Gastrocnemius medialis (tissue), 4 donors: ENCODE data around the gene CMTM6. TPM values are rescaled to one million over a fixed set of nuclear protein-coding genes. Genes with fewer than 3 reads are reported as not detected.

ENCODE experiments used
- ATAC-seq, 2 donors: fragments of 150-250 bp; one replicate each; pipeline ENCODE4 v1.9.1; 2016
- DNase-seq, 2 donors: peaks; one replicate each; pipeline ENCODE4 v3.0.0-alpha.2; 2019
- H3K27ac ChIP-seq, 4 donors: fragments of 200-600 bp; sonication (generic); 1 replicate in 1 of 4; 2 replicates in 3 of 4; pipeline ENCODE4 v1.5.1; 2016 to 2018; ENCODE audit warnings: mild to moderate bottlenecking in 2 of 4, moderate library complexity in 1 of 4
- H3K27me3 ChIP-seq, 3 donors: fragments of 200-600 bp; sonication (generic) in 2 of 3; 1 replicate in 1 of 3; 2 replicates in 2 of 3; pipeline versions ENCODE4 v1.5.1 to v1.6.0; 2016 to 2019; ENCODE audit warnings: mild to moderate bottlenecking in 1 of 3, moderate library complexity in 1 of 3
- H3K36me3 ChIP-seq, 2 donors: fragments of 200-600 bp; sonication (generic) in 1 of 2; one replicate each; pipeline ENCODE4 v1.5.1; 2017 to 2018
- H3K4me1 ChIP-seq, 2 donors: fragments of 200-600 bp; sonication (generic) in 1 of 2; one replicate each; pipeline ENCODE4 v1.5.1; 2016 to 2017; ENCODE audit warnings: mild to moderate bottlenecking in 2 of 2
- H3K4me3 ChIP-seq, 4 donors: fragments of 200-600 bp; sonication (generic) in 3 of 4; 1 replicate in 1 of 4; 2 replicates in 3 of 4; pipeline ENCODE4 v1.5.1; 2016 to 2019; ENCODE audit warnings: mild to moderate bottlenecking in 2 of 4
- H3K9me3 ChIP-seq, 3 donors: fragments of 200-600 bp; sonication (generic) in 2 of 3; 1 replicate in 1 of 3; 2 replicates in 2 of 3; pipeline ENCODE4 v1.5.1; 2016 to 2019
- CTCF ChIP-seq, 5 experiments: fragments of 450-650 bp in 3 of 5; fragments of 200-600 bp in 2 of 5; sonication (generic) in 2 of 5; IDR thresholded peaks in 4 of 5; conservative IDR thresholded peaks in 1 of 5; 1 replicate in 4 of 5; 2 replicates in 1 of 5; pipeline ENCODE4 v1.5.1; 2016 to 2019; ENCODE audit warnings: antibody characterized with exemption in 5 of 5, mild to moderate bottlenecking in 3 of 5, moderate library complexity in 3 of 5
- POLR2A ChIP-seq, 2 donors: fragments of 450-650 bp; IDR thresholded peaks; one replicate each; pipeline ENCODE4 v1.6.1; 2017; ENCODE audit warnings: antibody characterized with exemption in 2 of 2, mild to moderate bottlenecking in 2 of 2, moderate library complexity in 2 of 2
- in situ Hi-C, 4 donors: fragments of 200-750 bp; cut with MboI; loops; one replicate each; pipeline versions ENCODE4 v1.15.0 to v1.8.0; 2017; ENCODE audit warnings: low sequenced_read_pairs in 4 of 4
- intact Hi-C: fragments of 100-400 bp; cut with DNase I; formaldehyde crosslinking; loops from one replicate; pipeline ENCODE4 v1.15.1; 2023; ENCODE audit warnings: low total_unique reads
- total RNA-seq, 4 donors: library from RNA; depleted of rRNA; stranded (reverse); fragments of >200 nt; gene quantifications; one replicate each; pipeline versions ENCODE4 v1.1.0 to v1.2.3, GENCODE V29; 2016

Gene CMTM6
- total RNA-seq, 4 donors from 2014 or later: 3.7 to 8.8 (median 7.3) TPM

- intact Hi-C loops: no loop called here
- in situ Hi-C loops: no loop called here
- no peak for TF ChIP-seq CTCF (IDR thresholded peaks at IDR 0.05 in 4 of 5, conservative IDR thresholded peaks at IDR 0.05 in 1 of 5)
- TF ChIP-seq POLR2A (IDR thresholded peaks at IDR 0.05): no peak
- peaks cover 0 to 8% of the 10 kb centered on the region in 2 donors for H3K36me3 ChIP-seq
- no peak overlapping the region for H3K27ac ChIP-seq
- ATAC-seq (no peak), DNase-seq (no peak)
- no peaks in the 10 kb centered on the region for H3K9me3 ChIP-seq
- no peaks in the 10 kb centered on the region for H3K4me1 ChIP-seq
- H3K27me3 ChIP-seq: no peaks in the 10 kb centered on the region
- no peak overlapping the region for H3K4me3 ChIP-seq
Measured at GRCh38 chr3:32545305-32545704, 42.7 kb upstream of the CMTM6 start.

GRCh38 chr3:32544894-32545293 lies 42.2 kb upstream of the CMTM6 start:
- Histone ChIP-seq H3K4me1 (no peaks in the 10 kb centered on the region), H3K9me3 (no peaks in the 10 kb centered on the region), H3K27me3 (no peaks in the 10 kb centered on the region), H3K36me3 (peaks cover 0 to 12% of the 10 kb centered on the region in 2 donors), H3K4me3 (no peak overlapping the region), H3K27ac (no peak overlapping the region)
- in situ Hi-C loops: no loop called here
- intact Hi-C loops: no loop called here
- ATAC-seq: no peak
- TF ChIP-seq CTCF (IDR thresholded peaks at IDR 0.05 in 4 of 5, conservative IDR thresholded peaks at IDR 0.05 in 1 of 5) (no peak), POLR2A (IDR thresholded peaks at IDR 0.05) (no peak)
- no peak for DNase-seq

DNA sequence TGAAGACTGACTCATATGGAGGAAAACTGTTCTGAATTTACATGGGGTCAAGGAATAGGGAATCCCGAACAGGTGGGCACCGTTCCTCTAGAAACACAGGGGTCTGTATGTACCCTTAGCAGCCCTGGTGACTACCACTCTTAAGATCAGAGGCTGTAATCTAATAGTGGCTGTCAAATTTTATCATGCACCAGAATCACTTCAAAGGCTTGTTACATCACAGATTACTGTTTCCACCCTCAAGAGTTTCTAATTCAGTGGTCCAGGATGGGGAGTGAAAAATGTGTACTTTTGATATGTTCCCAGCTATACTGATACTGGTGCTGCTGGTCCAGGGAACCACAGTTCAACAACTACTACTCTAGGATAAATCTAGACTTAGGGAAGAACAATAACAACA lies 40.2 kb upstream of the CMTM6 start:
- in situ Hi-C loops: no loop called here
- TF ChIP-seq POLR2A (IDR thresholded peaks at IDR 0.05) (no peak), CTCF (IDR thresholded peaks at IDR 0.05 in 4 of 5, conservative IDR thresholded peaks at IDR 0.05 in 1 of 5) (no peak)
- Histone ChIP-seq H3K9me3 (no peaks in the 10 kb centered on the region), H3K4me3 (no peak overlapping the region), H3K27ac (no peak overlapping the region), H3K27me3 (no peaks in the 10 kb centered on the region), H3K4me1 (no peaks in the 10 kb centered on the region), H3K36me3 (peaks cover 0 to 27% of the 10 kb centered on the region in 2 donors)
- intact Hi-C loops: no loop called here
- DNase-seq (no peak), ATAC-seq (no peak)

DNA sequence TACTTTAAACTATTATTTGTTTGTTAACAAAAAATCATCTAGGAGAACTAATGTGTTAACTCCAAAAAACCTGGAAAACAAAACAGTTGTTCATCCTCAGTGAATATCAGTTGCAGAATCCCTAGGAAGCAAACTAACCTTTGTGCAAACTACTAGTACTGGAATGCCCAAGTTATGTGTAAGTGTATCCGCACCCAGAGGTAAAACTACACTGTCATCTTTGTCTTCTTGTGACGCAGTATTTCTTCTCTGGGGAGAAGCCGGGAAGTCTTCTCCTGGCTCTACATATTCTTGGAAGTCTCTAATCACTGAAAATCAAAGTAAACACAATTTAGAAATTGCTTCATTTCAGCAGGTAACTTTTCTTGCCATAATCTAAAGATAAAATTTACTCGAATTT lies 38.2 kb upstream of the CMTM6 start:
- intact Hi-C loops (no loop called here), in situ Hi-C loops (no loop called here)
- DNase-seq (no peak), ATAC-seq (no peak)
- H3K4me1 ChIP-seq: no peaks in the 10 kb centered on the region
- H3K27ac ChIP-seq: no peak overlapping the region
- H3K9me3 ChIP-seq: no peaks in the 10 kb centered on the region
- peaks cover 0 to 27% of the 10 kb centered on the region in 2 donors for H3K36me3 ChIP-seq
- TF ChIP-seq POLR2A (IDR thresholded peaks at IDR 0.05) (no peak), CTCF (IDR thresholded peaks at IDR 0.05 in 4 of 5, conservative IDR thresholded peaks at IDR 0.05 in 1 of 5) (no peak)
- no peak overlapping the region for H3K4me3 ChIP-seq
- H3K27me3 ChIP-seq: no peaks in the 10 kb centered on the region

GRCh38 chr3:32532434-32532833 lies 29.8 kb upstream of the CMTM6 start:
- no peaks in the 10 kb centered on the region for H3K9me3 ChIP-seq
- no peaks in the 10 kb centered on the region for H3K4me1 ChIP-seq
- H3K36me3 ChIP-seq: peaks cover 4 to 21% of the 10 kb centered on the region in 2 donors
- H3K4me3 ChIP-seq: no peak overlapping the region
- ATAC-seq: no peak
- intact Hi-C loops: no loop called here
- in situ Hi-C loops: no loop called here
- TF ChIP-seq CTCF (IDR thresholded peaks at IDR 0.05 in 4 of 5, conservative IDR thresholded peaks at IDR 0.05 in 1 of 5) (no peak), POLR2A (IDR thresholded peaks at IDR 0.05) (no peak)
- DNase-seq: no peak
- no peak overlapping the region for H3K27ac ChIP-seq
- H3K27me3 ChIP-seq: no peaks in the 10 kb centered on the region
